Gastrocnemius medialis (tissue), 4 donors: ENCODE results near the gene CLDN4.

ENCODE experiments used
- POLR2A ChIP-seq, 2 donors: fragments of 450-650 bp; IDR thresholded peaks; one replicate each; pipeline ENCODE4 v1.6.1; 2017; ENCODE audit warnings: antibody characterized with exemption in 2 of 2, mild to moderate bottlenecking in 2 of 2, moderate library complexity in 2 of 2
- TF ChIP-seq, protein P1 (sequence below), 5 experiments: fragments of 450-650 bp in 3 of 5; fragments of 200-600 bp in 2 of 5; sonication (generic) in 2 of 5; IDR thresholded peaks in 4 of 5; conservative IDR thresholded peaks in 1 of 5; 1 replicate in 4 of 5; 2 replicates in 1 of 5; pipeline ENCODE4 v1.5.1; 2016 to 2019; ENCODE audit warnings: antibody characterized with exemption in 5 of 5, mild to moderate bottlenecking in 3 of 5, moderate library complexity in 3 of 5

GRCh38 chr7:73828972-73829371, 1.8 kb upstream of the CLDN4 start:
- TF ChIP-seq, protein P1, sequence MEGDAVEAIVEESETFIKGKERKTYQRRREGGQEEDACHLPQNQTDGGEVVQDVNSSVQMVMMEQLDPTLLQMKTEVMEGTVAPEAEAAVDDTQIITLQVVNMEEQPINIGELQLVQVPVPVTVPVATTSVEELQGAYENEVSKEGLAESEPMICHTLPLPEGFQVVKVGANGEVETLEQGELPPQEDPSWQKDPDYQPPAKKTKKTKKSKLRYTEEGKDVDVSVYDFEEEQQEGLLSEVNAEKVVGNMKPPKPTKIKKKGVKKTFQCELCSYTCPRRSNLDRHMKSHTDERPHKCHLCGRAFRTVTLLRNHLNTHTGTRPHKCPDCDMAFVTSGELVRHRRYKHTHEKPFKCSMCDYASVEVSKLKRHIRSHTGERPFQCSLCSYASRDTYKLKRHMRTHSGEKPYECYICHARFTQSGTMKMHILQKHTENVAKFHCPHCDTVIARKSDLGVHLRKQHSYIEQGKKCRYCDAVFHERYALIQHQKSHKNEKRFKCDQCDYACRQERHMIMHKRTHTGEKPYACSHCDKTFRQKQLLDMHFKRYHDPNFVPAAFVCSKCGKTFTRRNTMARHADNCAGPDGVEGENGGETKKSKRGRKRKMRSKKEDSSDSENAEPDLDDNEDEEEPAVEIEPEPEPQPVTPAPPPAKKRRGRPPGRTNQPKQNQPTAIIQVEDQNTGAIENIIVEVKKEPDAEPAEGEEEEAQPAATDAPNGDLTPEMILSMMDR (IDR thresholded peaks at IDR 0.05 in 4 of 5, conservative IDR thresholded peaks at IDR 0.05 in 1 of 5) = no peak
- no peak for TF ChIP-seq POLR2A (IDR thresholded peaks at IDR 0.05)
